Peyer's patch (tissue), 4 donors: Measurements from ENCODE around the gene MED13L.

Source experiments
- CTCF ChIP-seq, 6 experiments: fragments of 450-650 bp in 4 of 6; fragments of 200-600 bp in 2 of 6; sonication (generic) in 1 of 6; IDR thresholded peaks; one replicate each; pipeline ENCODE4 v1.5.1; 2017 to 2019; ENCODE audit warnings: antibody characterized with exemption in 6 of 6, mild to moderate bottlenecking in 3 of 6, moderate library complexity in 1 of 6
- POLR2A ChIP-seq, 2 donors: fragments of 450-650 bp; IDR thresholded peaks; one replicate each; pipeline ENCODE4 v1.5.1; 2017; ENCODE audit warnings: antibody characterized with exemption in 2 of 2, mild to moderate bottlenecking in 2 of 2, moderate library complexity in 2 of 2

- TF ChIP-seq CTCF (IDR thresholded peaks at IDR 0.05) (no peak), POLR2A (IDR thresholded peaks at IDR 0.05) (no peak)
Measured at GRCh38 chr12:116143909-116144308, 133.6 kb downstream of the MED13L start.
